Body of pancreas (tissue), 4 donors: Measurements from ENCODE around the gene MAVS.

Experiments used
- POLR2A ChIP-seq, 3 donors: fragments of 450-650 bp; IDR thresholded peaks; one replicate each; pipeline ENCODE4 v1.6.1; 2016; ENCODE audit warnings: antibody characterized with exemption in 3 of 3, mild to moderate bottlenecking in 2 of 3
- TF ChIP-seq, protein P1 (sequence below), 7 experiments: fragments of 450-650 bp in 4 of 7; fragments of 200-600 bp in 3 of 7; sonication (generic) in 3 of 7; IDR thresholded peaks; one replicate each; pipeline ENCODE4 v1.5.1; 2016 to 2019; ENCODE audit warnings: antibody characterized with exemption in 7 of 7

- TF ChIP-seq, protein P1, sequence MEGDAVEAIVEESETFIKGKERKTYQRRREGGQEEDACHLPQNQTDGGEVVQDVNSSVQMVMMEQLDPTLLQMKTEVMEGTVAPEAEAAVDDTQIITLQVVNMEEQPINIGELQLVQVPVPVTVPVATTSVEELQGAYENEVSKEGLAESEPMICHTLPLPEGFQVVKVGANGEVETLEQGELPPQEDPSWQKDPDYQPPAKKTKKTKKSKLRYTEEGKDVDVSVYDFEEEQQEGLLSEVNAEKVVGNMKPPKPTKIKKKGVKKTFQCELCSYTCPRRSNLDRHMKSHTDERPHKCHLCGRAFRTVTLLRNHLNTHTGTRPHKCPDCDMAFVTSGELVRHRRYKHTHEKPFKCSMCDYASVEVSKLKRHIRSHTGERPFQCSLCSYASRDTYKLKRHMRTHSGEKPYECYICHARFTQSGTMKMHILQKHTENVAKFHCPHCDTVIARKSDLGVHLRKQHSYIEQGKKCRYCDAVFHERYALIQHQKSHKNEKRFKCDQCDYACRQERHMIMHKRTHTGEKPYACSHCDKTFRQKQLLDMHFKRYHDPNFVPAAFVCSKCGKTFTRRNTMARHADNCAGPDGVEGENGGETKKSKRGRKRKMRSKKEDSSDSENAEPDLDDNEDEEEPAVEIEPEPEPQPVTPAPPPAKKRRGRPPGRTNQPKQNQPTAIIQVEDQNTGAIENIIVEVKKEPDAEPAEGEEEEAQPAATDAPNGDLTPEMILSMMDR (IDR thresholded peaks at IDR 0.05), result no peak
- no peak for TF ChIP-seq POLR2A (IDR thresholded peaks at IDR 0.05)
Observed at GRCh38 chr20:3797592-3798372, 48.9 kb upstream of the MAVS start.
